Ishikawa (cell line): ENCODE data around the gene MYO9B.
A peak's percentile ranks its signal among the peaks of the same experiment; 100 is the strongest.

Experiments
- CEBPB ChIP-seq: IDR thresholded peaks from 2 replicates; pipeline ENCODE4 v1.6.1; 2012
- CREB1 ChIP-seq: IDR thresholded peaks from 2 replicates; pipeline ENCODE4 v1.6.1; 2012; ENCODE audit warnings: low read depth
- EGR1 ChIP-seq: IDR thresholded peaks from 2 replicates; pipeline ENCODE4 v1.6.1; 2012
- EP300 ChIP-seq: IDR thresholded peaks from 2 replicates; pipeline ENCODE4 v1.6.1; 2012; ENCODE audit warnings: borderline replicate concordance
- FOXM1 ChIP-seq: IDR thresholded peaks from 2 replicates; pipeline ENCODE4 v1.6.1; 2012; ENCODE audit warnings: low read depth, borderline replicate concordance
- NFIC ChIP-seq: IDR thresholded peaks from 2 replicates; pipeline ENCODE4 v1.6.1; 2012
- RAD21 ChIP-seq: IDR thresholded peaks from 2 replicates; pipeline ENCODE4 v1.6.1; 2012; ENCODE audit warnings: low read depth
- TAF1 ChIP-seq: IDR thresholded peaks from 2 replicates; pipeline ENCODE4 v1.6.1; 2012; ENCODE audit warnings: low read depth, mild to moderate bottlenecking
- TCF12 ChIP-seq: IDR thresholded peaks from 2 replicates; pipeline ENCODE4 v1.6.1; 2012; ENCODE audit warnings: low read depth
- TEAD4 ChIP-seq: IDR thresholded peaks from 2 replicates; pipeline ENCODE4 v1.6.1; 2012
- YY1 ChIP-seq: IDR thresholded peaks from 2 replicates; pipeline ENCODE4 v1.6.1; 2012; ENCODE audit warnings: low read depth
- ZBTB7A ChIP-seq: IDR thresholded peaks from 2 replicates; pipeline ENCODE4 v1.6.1; 2012; ENCODE audit warnings: low read depth
- TF ChIP-seq, protein P1 (sequence below): IDR thresholded peaks from 2 replicates; pipeline ENCODE4 v1.6.1; 2012
- TF ChIP-seq, protein P2 (sequence below): IDR thresholded peaks from 2 replicates; pipeline ENCODE4 v1.6.1; 2012
- TF ChIP-seq, protein P3 (sequence below): IDR thresholded peaks from 2 replicates; pipeline ENCODE4 v1.6.1; 2012; ENCODE audit warnings: low read depth, mild to moderate bottlenecking

Gene MYO9B

DNA sequence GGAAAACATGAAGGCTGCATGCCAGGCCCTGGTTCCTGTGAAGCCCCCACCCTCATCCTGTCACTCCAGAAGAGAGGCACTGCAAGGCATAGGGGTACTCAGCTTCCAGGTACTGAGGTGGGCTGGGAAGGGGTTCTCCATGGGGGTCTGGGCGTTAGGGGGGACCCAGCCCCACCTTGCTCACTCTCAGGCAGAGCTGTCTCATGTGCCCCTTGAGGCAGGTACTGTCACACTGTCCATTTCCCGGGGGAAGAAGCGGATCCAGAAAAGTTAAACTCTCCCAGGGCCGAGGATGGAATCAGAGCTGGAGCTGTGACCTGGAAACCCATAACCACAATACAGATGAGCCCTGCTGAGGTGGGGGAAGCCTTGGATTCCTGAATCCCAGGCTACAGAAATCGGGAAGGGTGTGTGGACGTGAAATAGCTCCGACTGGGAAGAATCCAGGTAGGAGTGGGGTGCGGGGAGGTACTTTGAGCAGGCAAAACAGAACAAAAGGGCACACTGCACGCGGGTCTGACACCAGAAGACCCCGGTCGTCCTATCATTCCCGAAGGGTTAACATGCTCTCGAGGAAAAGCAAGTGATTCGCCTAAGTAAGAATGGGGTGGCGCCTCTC is 139.0 kb downstream of the MYO9B start:
- TF ChIP-seq EP300 (no peak), NFIC (no peak), CEBPB (no peak), ZBTB7A (no peak), TEAD4 (no peak), CREB1 (no peak)
- TF ChIP-seq, protein P1, sequence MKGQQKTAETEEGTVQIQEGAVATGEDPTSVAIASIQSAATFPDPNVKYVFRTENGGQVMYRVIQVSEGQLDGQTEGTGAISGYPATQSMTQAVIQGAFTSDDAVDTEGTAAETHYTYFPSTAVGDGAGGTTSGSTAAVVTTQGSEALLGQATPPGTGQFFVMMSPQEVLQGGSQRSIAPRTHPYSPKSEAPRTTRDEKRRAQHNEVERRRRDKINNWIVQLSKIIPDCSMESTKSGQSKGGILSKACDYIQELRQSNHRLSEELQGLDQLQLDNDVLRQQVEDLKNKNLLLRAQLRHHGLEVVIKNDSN: no peak

DNA sequence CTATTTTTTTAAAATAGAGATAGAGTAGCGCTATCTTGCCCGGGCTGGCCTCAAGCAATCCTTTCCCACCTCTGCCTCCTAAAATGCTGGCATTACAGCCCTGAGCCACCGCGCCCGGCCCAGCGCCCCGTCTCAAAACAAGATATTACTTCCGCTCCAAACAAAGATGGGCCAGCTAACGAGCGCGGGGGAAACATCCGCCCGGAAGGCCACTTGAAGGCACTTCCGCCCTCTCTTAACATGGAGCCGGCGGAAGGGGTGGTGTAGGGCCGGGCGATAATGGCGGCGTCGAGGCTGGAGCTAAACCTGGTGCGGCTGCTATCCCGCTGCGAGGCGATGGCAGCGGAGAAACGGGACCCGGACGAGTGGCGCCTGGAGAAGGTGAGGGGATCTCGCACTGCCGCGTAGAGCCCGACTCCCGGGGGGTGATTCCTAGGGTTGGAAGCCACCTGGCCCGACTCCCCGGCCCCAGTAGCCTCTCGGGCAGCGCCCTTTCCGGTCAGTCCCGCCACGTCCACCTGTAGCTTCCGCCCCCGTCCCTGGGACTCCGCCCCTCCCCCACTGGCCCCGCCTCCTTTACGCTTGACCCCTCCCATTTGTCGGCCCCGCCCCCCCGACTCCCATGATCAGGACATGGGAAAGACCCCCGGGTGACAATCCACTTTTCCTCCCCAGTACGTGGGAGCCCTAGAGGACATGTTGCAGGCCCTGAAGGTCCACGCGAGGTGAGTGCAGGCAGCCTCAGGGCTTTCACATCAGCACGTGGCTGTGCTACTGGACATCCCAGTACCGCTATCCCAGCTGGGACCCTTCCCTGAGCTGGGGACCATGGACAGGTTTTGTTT is 139.8 kb downstream of the MYO9B start, which contains the start of gene USE1:
Gene USE1 (plus strand): TSS at position 231 of the 845 bp plus-strand sequence. CDS start 49 bp downstream, at position 280.
- peak; percentile 97 for TF ChIP-seq TAF1
- TF ChIP-seq ZBTB7A: no peak
- TF ChIP-seq NFIC: peak; percentile 44; the same call in 1 of the 2 replicates
- TF ChIP-seq YY1: peak; percentile 99
- TF ChIP-seq EGR1: peak; percentile 83
- TF ChIP-seq TEAD4: no peak
- no peak for TF ChIP-seq RAD21
- TF ChIP-seq, protein P1: peak; percentile 8; the same call in 1 of the 2 replicates
- TF ChIP-seq TCF12: peak; percentile 80
- peak; percentile 4; the same call in 1 of the 2 replicates for TF ChIP-seq CEBPB
- peak; percentile 38 for TF ChIP-seq EP300
- TF ChIP-seq, protein P2, sequence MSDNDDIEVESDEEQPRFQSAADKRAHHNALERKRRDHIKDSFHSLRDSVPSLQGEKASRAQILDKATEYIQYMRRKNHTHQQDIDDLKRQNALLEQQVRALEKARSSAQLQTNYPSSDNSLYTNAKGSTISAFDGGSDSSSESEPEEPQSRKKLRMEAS: peak; percentile 78; the same call in 1 of the 2 replicates

DNA sequence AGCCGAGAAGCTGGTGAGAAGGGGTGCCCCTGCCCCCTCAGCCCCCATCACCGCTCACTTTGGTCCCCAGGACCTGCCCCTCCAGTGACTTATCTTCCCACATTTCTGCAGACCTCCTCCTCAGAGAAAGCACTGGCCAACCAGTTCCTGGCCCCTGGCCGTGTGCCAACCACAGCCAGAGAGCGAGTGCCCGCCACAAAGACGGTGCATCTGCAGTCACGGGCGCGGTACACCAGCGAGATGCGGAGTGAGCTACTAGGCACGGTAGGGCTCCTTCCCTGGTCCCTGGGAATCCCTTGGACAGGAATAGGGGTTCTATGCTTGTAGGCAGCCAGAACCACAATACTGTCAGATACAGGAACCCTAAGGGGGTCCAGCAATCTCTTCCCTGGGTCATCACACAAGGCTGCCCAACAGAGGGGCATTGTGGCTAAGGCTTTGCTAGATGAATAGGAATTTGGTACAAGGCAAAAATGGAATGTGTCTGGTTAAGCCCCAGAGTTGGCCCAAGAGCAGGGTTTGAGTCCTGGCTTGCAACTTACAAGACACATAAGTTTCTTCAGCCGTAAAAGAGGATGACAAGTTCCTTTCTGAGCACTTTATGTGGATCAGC is 140.6 kb downstream of the MYO9B start:
- TF ChIP-seq, protein P2: no peak
- TF ChIP-seq EGR1: no peak
- no peak for TF ChIP-seq TAF1
- no peak for TF ChIP-seq ZBTB7A
- no peak for TF ChIP-seq CEBPB
- no peak for TF ChIP-seq TCF12
- no peak for TF ChIP-seq CREB1
- no peak for TF ChIP-seq EP300
- TF ChIP-seq NFIC: peak; percentile 65

DNA sequence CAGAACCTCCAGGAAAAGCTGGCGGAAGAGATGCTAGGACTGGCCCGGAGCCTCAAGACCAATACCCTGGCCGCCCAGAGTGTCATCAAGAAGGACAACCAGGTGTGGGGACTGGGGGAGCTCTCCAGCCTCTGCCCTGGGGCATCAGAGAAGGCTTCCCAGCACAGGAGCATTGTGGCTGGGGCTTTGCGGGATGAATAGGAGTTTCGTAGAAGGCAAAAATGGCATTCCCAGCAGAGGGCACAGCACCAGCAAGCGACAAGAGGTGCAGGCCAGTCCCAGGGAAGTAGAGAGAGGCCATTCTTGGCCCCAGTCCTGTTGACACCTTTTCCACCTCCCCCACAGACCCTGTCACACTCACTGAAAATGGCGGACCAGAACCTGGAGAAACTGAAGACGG is 143.7 kb downstream of the MYO9B start:
- no peak for TF ChIP-seq CEBPB
- no peak for TF ChIP-seq CREB1
- TF ChIP-seq, protein P3, sequence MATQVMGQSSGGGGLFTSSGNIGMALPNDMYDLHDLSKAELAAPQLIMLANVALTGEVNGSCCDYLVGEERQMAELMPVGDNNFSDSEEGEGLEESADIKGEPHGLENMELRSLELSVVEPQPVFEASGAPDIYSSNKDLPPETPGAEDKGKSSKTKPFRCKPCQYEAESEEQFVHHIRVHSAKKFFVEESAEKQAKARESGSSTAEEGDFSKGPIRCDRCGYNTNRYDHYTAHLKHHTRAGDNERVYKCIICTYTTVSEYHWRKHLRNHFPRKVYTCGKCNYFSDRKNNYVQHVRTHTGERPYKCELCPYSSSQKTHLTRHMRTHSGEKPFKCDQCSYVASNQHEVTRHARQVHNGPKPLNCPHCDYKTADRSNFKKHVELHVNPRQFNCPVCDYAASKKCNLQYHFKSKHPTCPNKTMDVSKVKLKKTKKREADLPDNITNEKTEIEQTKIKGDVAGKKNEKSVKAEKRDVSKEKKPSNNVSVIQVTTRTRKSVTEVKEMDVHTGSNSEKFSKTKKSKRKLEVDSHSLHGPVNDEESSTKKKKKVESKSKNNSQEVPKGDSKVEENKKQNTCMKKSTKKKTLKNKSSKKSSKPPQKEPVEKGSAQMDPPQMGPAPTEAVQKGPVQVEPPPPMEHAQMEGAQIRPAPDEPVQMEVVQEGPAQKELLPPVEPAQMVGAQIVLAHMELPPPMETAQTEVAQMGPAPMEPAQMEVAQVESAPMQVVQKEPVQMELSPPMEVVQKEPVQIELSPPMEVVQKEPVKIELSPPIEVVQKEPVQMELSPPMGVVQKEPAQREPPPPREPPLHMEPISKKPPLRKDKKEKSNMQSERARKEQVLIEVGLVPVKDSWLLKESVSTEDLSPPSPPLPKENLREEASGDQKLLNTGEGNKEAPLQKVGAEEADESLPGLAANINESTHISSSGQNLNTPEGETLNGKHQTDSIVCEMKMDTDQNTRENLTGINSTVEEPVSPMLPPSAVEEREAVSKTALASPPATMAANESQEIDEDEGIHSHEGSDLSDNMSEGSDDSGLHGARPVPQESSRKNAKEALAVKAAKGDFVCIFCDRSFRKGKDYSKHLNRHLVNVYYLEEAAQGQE: no peak
- no peak for TF ChIP-seq ZBTB7A
- no peak for TF ChIP-seq TEAD4
- no peak for TF ChIP-seq RAD21
- no peak for TF ChIP-seq FOXM1

DNA sequence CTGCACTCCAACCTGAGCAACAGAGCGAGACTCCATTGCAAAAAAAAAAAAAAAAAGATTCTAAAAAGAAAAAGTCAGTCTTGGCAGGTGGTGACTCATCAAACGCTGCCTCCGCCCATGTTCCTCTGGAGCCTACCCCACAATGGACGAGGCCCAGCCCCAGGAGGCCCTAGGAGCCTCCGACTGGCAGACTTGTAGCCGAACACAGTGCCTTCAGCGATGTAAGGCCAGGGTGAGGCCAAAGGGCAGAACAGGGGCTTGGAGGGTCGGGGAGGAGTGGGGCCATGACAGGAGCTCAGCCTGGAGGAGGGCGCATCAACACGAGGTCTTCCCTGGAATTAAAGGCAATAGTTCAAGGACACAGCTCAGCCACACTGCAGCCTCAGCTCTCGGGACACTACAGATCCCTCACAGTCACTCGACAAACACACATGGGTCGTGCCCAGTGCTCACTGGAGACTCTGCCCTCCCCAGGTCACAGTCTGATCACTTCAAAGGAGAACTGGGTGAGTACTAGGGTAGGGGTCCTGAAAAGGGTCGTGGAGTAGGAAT is 144.7 kb downstream of the MYO9B start:
- no peak for TF ChIP-seq CEBPB
- TF ChIP-seq ZBTB7A: 0 out of 2 replicates have a peak, but pooled peaks have one; percentile 38
- no peak for TF ChIP-seq RAD21
- TF ChIP-seq, protein P3: no peak
- TF ChIP-seq, protein P1: no peak
